IPS-20b (cell line): ENCODE measurements around the gene BCL2A1.
"Not testable (repeated sequence)": the region's sequence is repeated elsewhere in the genome, so short reads cannot be mapped to it uniquely, and the experiment has no call there.

ENCODE experiments used
- H3K27ac ChIP-seq: one replicate; pipeline ENCODE4 v1.5.1; 2013; ENCODE audit warnings: low read length
- H3K27me3 ChIP-seq: 2 replicates; pipeline ENCODE4 v1.6.1; 2013; ENCODE audit warnings: mild to moderate bottlenecking, low read length, inconsistent platforms; ENCODE audit not compliant: insufficient read depth
- H3K36me3 ChIP-seq: 2 replicates; pipeline ENCODE4 v1.6.1; 2013; ENCODE audit warnings: low read depth, mild to moderate bottlenecking, inconsistent platforms, low read length, moderate library complexity; ENCODE audit not compliant: insufficient read depth
- H3K4me1 ChIP-seq: 2 replicates; pipeline ENCODE4 v1.6.1; 2013; ENCODE audit warnings: mild to moderate bottlenecking, control low read depth, inconsistent platforms, low read length, moderate library complexity; ENCODE audit not compliant: insufficient read depth
- H3K4me3 ChIP-seq: 2 replicates; pipeline ENCODE4 v1.5.1; 2013; ENCODE audit warnings: mild to moderate bottlenecking, low read length, inconsistent platforms
- H3K9ac ChIP-seq: 2 replicates; pipeline ENCODE4 v1.6.1; 2013; ENCODE audit warnings: low read depth, mild to moderate bottlenecking, inconsistent platforms, low read length, moderate library complexity
- H3K9me3 ChIP-seq: 2 replicates; pipeline ENCODE4 v1.6.1; 2013; ENCODE audit warnings: mild to moderate bottlenecking, low read depth, low read length, inconsistent platforms; ENCODE audit not compliant: insufficient read depth

Gene BCL2A1

DNA sequence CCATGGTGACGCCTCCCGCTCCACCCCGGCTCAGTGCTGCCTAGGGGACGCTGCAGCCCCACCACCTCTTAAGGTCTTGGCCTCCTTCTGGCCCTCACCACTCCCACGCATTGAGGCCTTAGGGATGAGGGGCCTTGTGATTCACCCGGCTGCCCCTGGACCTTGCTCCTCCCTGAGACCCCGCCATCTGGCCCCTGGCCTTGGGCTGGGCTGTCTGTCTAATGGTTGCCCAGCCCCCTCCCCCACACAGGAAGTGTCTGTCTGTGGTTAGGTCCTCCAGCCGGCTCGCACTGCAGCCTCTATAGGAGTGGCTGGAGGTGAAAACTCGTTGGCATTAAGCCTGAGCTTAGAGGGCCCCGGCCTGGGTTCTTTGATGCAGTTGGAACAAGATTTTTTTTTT is 52.7 kb downstream of the BCL2A1 start:
- Histone ChIP-seq H3K9me3 (peaks cover 78% of the 10 kb centered on the region), H3K9ac (no peak overlapping the region), H3K27ac (no peak overlapping the region), H3K4me1 (no peaks in the 10 kb centered on the region), H3K27me3 (no peaks in the 10 kb centered on the region), H3K4me3 (no peak overlapping the region), H3K36me3 (peaks cover 68% of the 10 kb centered on the region)

GRCh38 chr15:79916502-79917132 is 54.4 kb downstream of the BCL2A1 start:
- Histone ChIP-seq H3K4me1 (no peaks in the 10 kb centered on the region), H3K4me3 (peak overlapping the region; percentile 16; the same call in 1 of the 2 replicates), H3K27ac (no peak overlapping the region), H3K27me3 (no peaks in the 10 kb centered on the region), H3K9me3 (peaks cover 75% of the 10 kb centered on the region), H3K9ac (no peak overlapping the region), H3K36me3 (peaks cover 71% of the 10 kb centered on the region)

GRCh38 chr15:79915776-79916501 is 55.1 kb downstream of the BCL2A1 start:
- H3K4me1 ChIP-seq, H3K27me3 ChIP-seq, H3K9ac ChIP-seq, H3K4me3 ChIP-seq, H3K27ac ChIP-seq: not testable (repeated sequence)
- Histone ChIP-seq H3K9me3 (peaks cover 70% of the 10 kb centered on the region), H3K36me3 (peaks cover 66% of the 10 kb centered on the region)

- H3K9me3 ChIP-seq, result peaks cover 64% of the 10 kb centered on the region
- H3K36me3 ChIP-seq, result peaks cover 63% of the 10 kb centered on the region
- no peak overlapping the region for H3K27ac ChIP-seq
Observed at GRCh38 chr15:79914728-79915127, 56.3 kb downstream of the BCL2A1 start.

More at GRCh38 chr15:79914728-79915127, 56.3 kb downstream of the BCL2A1 start:
- H3K4me1 ChIP-seq, result no peaks in the 10 kb centered on the region
- H3K27me3 ChIP-seq, result no peaks in the 10 kb centered on the region
- H3K9ac ChIP-seq, result no peak overlapping the region
- no peak overlapping the region for H3K4me3 ChIP-seq
